ENCODE data around the gene GDF10.
A peak's percentile ranks its signal among the peaks of the same experiment; 100 is the strongest.

Gene GDF10

DNA sequence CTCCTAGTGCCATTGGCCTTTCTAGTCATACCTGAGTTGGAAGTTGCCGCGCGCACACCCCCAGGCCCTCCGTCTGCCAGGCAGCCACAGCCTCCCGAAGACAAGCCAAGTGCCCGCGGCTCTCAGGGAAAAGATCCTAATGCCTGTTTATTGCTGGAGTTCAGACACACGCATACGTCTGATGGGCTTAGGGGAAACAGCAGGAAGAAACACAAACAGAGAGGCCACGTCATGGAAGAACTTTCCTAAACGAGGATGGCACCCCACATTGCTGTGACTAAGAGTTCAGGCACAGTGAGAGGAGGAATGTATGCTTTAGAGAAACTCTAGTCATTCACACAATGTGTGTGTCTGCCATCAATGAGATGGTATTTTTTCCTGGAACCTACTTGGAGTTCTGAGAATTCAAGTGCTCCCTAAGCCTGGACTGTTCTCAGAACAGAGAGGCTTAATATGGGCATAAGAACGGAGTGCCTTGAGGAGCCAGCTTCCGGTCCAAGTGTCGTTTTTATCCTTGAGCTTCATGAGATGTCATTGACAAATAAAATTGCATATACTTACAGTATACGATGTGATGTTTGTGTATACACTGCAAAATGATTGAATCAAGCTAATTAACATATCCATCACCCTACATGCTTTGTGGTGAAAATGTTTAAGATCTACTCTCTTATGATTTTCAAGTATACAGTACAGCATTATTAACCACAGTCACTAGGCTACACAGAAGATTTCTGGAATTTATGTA is 36.6 kb downstream of the GDF10 start:
- no peak for DNase-seq

- no peak for DNase-seq
These were observed 37.3 kb downstream of the GDF10 start for GRCh38 chr10:47337310-47337709.

DNA sequence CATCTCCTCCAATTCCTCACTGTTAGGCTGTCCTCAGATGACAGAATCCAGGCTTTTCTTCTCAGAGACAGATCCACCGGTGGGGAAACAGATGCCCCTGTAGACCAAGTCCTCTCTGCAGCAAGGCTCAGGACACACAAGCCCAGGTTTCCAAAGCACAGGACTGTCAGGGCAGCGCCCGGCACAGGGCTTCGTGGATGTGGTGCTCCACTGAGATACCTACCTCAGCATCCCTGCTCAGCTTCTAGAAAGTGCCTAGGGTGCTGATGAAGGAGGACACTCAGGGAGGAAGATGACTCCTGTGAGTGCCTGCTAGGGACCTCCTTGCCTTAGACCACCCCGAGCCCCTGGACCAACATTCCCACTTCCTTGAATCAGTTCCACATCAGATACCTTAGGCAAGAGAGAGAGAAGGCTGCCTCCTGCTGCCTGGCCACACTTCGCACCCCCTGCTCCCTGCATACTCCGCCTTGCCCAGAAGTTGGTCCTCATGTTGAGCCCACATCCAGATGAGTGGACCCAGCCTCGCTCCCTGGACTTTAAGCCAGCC is 39.3 kb downstream of the GDF10 start:
- no peak for DNase-seq

GRCh38 chr10:47339759-47340607 is 40.0 kb downstream of the GDF10 start:
- no peak for DNase-seq

DNA sequence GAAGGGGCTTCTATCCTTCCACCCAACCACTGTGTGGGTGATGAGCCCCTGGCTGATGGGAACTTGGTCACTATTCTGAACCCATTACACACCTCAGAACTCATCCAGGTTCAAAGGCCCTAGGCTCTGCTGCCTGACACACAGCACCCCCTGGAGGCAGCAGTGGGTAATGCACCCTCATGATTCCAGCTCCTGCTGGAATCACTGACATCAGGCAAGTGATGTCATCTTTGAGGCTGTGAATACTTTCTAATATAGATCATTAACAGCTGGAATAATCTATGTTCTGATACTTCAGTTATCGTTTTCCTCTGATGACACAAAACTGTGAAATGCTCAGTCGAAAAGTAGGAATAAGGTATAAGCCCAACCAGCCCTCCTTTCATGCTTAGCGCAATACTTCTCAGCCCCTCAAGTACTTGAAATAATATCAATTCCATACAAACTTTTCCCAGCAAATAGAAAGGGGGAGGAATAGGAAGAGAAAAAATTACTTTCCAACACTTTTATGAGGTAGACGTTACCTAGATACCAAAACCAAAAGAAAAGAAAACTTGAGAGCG is 40.7 kb downstream of the GDF10 start:
- DNase-seq = peak; percentile 13

DNA sequence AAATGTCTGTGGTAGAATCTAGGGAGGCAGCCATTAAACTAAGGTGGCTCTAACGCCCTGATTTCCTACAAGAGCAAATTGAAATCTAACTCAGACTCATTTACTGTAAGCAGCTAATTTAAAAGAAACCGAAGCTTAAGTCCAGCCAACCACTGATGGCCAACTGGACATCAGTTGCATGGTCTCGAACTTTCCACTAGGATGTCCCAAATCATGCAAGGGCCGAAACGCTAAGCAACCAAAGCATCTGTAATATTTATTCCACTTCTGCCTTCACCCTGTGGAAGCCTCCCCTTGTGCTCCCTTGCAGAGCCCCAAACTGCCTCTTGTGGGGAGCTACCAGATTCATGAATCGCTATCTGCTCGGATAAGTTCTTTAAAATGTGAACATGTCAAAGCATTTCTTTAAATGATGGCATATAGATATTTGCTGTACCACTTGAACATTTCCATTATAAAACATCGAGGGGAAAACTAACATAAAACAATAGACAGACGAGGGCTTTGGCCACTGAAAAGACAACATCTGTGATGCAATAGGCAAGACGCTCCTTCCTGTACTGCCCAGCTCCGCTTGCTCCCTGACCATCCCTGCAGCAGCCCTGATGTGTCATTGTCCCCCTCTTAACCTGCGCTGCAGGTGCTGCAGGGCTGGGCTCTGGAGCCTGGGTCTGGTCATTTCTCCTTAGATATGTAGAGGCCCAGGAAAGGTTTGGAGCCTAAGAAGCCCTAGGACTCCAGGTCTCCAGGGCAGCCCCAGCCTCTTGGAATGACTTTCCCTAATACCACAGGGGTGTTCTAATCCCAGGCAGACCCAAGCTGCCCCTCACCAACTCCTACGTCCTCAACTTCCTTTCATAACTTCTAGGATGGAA is 45.2 kb downstream of the GDF10 start:
- DNase-seq = no peak

GRCh38 chr10:47346581-47347302 is 46.7 kb downstream of the GDF10 start:
- DNase-seq = no peak

DNA sequence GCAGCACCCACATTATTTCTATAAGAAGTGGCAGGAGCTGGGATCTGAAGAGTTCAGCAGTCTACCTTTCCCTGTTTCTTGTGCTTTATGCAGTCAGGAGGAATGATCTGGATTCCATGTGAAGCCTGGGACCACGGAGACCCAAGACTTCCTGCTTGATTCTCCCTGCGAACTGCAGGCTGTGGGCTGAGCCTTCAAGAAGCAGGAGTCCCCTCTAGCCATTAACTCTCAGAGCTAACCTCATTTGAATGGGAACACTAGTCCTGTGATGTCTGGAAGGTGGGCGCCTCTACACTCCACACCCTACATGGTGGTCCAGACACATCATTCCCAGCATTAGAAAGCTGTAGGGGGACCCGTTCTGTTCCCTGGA is 47.3 kb downstream of the GDF10 start:
- no peak for DNase-seq

- no peak for DNase-seq
These were observed 48.2 kb downstream of the GDF10 start, which contains the start of gene RBP3 for GRCh38 chr10:47348138-47348651. Gene RBP3 (plus strand): TSS chr10:47348363. CDS start chr10:47348485, 122 bp downstream.

DNA sequence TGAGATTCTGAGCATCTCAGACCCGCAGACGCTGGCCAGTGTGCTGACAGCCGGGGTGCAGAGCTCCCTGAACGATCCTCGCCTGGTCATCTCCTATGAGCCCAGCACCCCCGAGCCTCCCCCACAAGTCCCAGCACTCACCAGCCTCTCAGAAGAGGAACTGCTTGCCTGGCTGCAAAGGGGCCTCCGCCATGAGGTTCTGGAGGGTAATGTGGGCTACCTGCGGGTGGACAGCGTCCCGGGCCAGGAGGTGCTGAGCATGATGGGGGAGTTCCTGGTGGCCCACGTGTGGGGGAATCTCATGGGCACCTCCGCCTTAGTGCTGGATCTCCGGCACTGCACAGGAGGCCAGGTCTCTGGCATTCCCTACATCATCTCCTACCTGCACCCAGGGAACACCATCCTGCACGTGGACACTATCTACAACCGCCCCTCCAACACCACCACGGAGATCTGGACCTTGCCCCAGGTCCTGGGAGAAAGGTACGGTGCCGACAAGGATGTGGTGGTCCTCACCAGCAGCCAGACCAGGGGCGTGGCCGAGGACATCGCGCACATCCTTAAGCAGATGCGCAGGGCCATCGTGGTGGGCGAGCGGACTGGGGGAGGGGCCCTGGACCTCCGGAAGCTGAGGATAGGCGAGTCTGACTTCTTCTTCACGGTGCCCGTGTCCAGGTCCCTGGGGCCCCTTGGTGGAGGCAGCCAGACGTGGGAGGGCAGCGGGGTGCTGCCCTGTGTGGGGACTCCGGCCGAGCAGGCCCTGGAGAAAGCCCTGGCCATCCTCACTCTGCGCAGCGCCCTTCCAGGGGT is 48.9 kb downstream of the GDF10 start:
- DNase-seq = no peak

DNA sequence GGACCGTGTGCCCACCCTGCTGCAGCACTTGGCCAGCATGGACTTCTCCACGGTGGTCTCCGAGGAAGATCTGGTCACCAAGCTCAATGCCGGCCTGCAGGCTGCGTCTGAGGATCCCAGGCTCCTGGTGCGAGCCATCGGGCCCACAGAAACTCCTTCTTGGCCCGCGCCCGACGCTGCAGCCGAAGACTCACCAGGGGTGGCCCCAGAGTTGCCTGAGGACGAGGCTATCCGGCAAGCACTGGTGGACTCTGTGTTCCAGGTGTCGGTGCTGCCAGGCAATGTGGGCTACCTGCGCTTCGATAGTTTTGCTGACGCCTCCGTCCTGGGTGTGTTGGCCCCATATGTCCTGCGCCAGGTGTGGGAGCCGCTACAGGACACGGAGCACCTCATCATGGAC is 49.5 kb downstream of the GDF10 start:
- no peak for DNase-seq

DNA sequence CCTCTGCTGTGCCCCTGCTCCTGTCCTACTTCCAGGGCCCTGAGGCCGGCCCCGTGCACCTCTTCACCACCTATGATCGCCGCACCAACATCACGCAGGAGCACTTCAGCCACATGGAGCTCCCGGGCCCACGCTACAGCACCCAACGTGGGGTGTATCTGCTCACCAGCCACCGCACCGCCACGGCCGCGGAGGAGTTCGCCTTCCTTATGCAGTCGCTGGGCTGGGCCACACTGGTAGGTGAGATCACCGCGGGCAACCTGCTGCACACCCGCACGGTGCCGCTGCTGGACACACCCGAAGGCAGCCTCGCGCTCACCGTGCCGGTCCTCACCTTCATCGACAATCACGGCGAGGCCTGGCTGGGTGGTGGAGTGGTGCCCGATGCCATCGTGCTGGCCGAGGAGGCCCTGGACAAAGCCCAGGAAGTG is 50.0 kb downstream of the GDF10 start:
- no peak for DNase-seq

DNA sequence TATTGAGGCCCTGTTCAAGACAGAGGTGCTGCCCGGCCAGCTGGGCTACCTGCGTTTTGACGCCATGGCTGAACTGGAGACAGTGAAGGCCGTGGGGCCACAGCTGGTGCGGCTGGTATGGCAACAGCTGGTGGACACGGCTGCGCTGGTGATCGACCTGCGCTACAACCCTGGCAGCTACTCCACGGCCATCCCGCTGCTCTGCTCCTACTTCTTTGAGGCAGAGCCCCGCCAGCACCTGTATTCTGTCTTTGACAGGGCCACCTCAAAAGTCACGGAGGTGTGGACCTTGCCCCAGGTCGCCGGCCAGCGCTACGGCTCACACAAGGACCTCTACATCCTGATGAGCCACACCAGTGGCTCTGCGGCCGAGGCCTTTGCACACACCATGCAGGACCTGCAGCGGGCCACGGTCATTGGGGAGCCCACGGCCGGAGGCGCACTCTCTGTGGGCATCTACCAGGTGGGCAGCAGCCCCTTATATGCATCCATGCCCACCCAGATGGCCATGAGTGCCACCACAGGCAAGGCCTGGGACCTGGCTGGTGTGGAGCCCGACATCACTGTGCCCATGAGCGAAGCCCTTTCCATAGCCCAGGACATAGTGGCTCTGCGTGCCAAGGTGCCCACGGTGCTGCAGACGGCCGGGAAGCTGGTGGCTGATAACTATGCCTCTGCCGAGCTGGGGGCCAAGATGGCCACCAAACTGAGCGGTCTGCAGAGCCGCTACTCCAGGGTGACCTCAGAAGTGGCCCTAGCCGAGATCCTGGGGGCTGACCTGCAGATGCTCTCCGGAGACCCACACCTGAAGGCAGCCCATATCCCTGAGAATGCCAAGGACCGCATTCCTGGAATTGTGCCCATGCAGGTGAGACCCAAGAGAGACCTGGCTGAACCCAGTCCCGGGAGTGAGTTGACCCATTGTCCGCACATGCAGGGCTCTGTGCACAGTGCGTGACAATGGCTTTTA is 51.0 kb downstream of the GDF10 start:
- no peak for DNase-seq

- DNase-seq = no peak
These were observed 52.2 kb downstream of the GDF10 start for GRCh38 chr10:47351899-47352815.

DNA sequence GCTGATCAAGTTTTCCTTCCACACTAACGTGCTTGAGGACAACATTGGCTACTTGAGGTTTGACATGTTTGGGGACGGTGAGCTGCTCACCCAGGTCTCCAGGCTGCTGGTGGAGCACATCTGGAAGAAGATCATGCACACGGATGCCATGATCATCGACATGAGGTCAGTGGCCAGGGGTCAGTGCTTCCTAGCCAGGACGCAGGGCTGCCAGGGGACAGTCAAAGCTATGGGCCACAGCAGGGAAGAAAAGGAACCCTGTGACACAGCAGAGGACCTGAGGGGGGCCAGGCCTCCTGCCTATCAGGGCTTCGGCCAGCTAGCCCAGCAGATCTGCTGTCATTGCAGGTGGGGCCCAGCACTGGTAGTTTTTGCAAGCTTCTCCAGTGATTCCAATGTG is 53.4 kb downstream of the GDF10 start:
- no peak for DNase-seq

GRCh38 chr10:47354165-47354564 is 54.2 kb downstream of the GDF10 start:
- no peak for DNase-seq

- DNase-seq = no peak
These were observed 54.9 kb downstream of the GDF10 start for GRCh38 chr10:47354900-47355299.

GRCh38 chr10:47356708-47357107 is 56.7 kb downstream of the GDF10 start:
- no peak for DNase-seq

All from NK-92 treated with Interleukin-12 subunit alpha and Interleukin-12 subunit beta, amount 100 ng/mL, for 24 hours (cell line).